HTR-8/SVneo (cell line): Measurements from ENCODE around the gene CD1D.
A peak's percentile ranks its signal among the peaks of the same experiment; 100 is the strongest.

ENCODE experiments used
- DNase-seq: peaks from one replicate; pipeline ENCODE4 v3.0.0; 2011; ENCODE audit warnings: low spot score, mixed read lengths; ENCODE audit not compliant: insufficient read length
- FAIRE-seq: peaks from 2 replicates; lab custom pipeline; 2011; peaks lifted over from hg19 to GRCh38; lab: Jason Lieb, UNC

The CD1D gene

DNA sequence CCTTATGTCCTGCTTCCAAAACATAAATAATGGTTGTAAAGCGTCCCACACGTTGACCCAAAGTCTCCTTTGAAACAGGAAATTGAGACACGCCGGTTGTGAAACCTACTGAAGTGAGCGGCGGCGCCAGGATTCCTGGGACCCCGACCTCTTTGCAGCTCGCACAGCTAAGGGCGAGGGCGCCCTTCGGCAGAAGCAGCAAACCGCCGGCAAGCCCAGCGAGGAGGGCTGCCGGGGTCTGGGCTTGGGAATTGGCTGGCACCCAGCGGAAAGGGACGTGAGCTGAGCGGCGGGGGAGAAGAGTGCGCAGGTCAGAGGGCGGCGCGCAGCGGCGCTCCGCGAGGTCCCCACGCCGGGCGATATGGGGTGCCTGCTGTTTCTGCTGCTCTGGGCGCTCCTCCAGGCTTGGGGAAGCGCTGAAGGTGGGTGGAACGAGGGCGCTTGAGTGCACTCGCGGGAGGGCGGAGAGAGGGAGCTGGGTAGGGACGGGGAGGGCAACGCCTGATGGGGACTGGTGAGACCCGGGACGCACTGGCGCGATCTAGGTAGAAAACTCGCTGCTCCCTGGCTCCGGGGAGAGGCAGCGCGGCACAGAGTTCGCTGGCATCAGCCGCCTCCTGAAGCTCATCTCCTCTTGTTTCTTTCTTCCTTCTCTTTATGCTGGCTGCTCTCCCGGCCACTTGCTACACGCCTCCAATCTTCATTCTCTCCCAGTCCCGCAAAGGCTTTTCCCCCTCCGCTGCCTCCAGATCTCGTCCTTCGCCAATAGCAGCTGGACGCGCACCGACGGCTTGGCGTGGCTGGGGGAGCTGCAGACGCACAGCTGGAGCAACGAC is at the start of gene CD1D:
TSS of gene CD1D (plus strand) at position 155 of the 836 bp plus-strand sequence. CDS start at position 362, 207 bp downstream.
- DNase-seq (peak; percentile 9), FAIRE-seq (no peak)

DNA sequence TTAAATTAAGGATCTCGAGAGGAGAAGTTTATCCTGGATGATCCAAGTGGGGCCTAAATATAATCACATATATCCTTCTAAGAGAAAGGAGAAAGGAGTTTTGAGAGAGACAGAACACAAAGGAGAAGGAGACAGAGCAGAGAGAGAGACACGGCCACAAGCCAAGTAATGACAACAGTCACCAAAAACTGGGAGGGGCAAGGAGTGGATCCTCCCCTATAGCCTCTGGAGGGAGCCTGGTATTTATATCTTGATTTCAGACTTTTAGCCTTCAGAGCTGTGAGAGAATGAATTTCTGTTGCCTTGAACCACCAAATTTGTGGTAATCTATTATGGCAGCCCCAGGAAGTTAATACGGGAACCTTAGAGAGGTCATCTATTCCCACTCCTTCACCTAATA is 49.5 kb upstream of the CD1D start:
- DNase-seq (no peak), FAIRE-seq (no peak)

GRCh38 chr1:158140764-158141192 is 39.9 kb upstream of the CD1D start:
- FAIRE-seq (no peak), DNase-seq (no peak)

DNA sequence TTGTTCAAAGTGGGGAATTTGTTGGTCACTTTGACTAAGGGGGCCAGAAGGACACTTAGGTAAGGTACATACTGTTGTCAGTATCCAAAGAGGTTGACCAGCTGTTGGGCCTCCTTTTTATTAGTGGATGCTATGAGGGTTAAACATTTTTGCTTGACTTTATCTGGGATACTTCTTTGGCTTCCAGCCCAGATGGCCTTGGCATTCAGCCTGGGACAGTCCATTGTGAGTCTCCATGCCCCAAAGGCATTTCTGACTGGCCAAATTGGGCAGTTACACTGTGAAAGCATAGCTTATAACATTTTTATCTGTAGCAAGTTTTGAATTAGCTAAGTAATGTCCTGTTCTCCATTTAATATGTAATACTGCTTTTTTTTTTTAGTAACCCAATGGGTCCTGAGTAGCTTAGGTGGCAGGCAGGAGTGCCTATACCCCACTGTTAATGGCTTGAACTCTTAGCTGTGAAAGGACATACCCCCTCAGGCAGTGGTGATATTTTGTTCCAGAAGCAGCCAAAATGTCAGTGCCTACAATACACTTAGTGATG is 35.4 kb upstream of the CD1D start:
- FAIRE-seq (no peak), DNase-seq (peak; percentile 24)

- DNase-seq (peak; percentile 47), FAIRE-seq (no peak)
These were observed 34.5 kb upstream of the CD1D start for GRCh38 chr1:158146165-158146564.

GRCh38 chr1:158146739-158147138 is 34.0 kb upstream of the CD1D start:
- no peak for FAIRE-seq
- DNase-seq: no peak

GRCh38 chr1:158147401-158147800 is 33.3 kb upstream of the CD1D start:
- DNase-seq: no peak
- no peak for FAIRE-seq

DNA sequence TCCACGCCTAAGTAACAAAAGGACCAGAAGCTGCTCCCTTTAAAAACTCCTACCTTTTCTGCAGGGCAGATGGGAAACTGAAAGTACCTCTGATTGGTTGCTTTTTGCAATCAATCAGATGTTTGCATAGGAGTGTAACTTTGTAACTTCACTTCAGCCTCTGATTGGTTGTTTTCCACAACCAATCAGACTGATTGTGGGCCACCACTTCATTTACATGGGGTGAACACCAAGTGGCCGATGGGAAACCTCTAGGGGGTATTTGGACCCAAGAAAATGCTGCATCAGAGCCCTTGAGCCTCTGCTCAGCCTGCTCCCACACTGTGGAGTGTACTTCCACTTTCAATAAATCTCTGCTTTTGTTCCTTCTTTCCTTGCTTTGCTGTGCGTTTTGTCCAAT is 32.8 kb upstream of the CD1D start:
- no peak for FAIRE-seq
- no peak for DNase-seq

GRCh38 chr1:158148468-158148867 is 32.2 kb upstream of the CD1D start:
- FAIRE-seq: no peak
- no peak for DNase-seq

GRCh38 chr1:158149175-158149574 is 31.5 kb upstream of the CD1D start:
- FAIRE-seq: no peak

GRCh38 chr1:158149577-158150269 is 31.0 kb upstream of the CD1D start:
- no peak for FAIRE-seq

More at GRCh38 chr1:158149175-158149574, 31.5 kb upstream of the CD1D start:
- DNase-seq: no peak

GRCh38 chr1:158150523-158150922 is 30.2 kb upstream of the CD1D start:
- FAIRE-seq (no peak), DNase-seq (no peak)

More at GRCh38 chr1:158149577-158150269, 31.0 kb upstream of the CD1D start:
- peak; percentile 83 for DNase-seq

DNA sequence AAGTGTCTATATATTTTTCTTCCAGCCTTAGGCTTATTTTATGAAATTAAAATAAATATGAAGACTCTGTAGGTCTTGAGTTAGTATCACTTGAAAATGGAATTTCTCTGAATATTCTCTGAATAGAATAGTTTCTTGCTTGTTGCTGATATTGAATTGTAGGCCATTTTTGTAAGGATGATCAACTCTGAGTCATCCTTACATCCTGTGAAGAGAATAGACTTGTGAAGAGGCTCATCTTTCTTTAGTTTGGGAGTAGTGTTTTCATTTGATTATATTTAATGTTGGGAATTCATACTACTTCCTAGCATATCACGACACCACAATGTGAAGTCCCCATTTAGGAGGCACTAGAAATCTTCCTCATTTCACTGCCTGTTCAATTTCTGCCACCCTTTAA is 27.5 kb upstream of the CD1D start:
- DNase-seq (no peak), FAIRE-seq (no peak)

DNA sequence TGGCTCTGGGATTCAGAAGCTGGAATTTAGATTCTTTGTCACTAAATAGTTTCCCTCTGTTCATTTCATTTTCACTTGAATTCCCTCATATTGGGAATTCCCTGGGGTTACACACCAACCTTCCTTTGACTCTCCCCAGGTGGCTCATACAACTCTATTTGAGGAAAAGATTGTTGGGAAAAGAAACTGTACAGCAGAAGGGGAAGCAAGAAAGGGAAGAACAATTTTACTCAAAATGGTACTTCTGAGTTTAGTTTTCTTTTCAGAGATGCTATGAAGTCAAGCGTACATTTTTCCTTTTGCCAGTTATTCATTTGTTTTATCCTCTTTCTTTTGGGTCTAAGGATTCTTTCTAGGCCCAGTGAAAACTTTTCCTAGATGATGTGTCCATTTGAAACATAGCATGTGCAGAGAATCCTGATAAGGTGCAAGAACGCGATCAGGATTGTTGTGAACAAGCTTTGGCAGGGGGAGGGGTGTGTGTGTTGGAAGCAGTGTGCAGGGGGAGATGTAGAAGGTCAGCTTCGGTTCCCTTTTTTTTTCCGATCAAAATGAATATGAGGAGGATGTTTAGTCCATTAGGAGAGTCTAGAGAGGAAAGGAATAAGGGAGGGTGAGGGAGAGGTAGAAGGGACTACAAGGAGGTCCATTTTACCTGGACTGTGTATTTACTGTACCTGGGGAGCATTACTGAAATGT is 26.8 kb upstream of the CD1D start:
- FAIRE-seq (no peak), DNase-seq (no peak)

GRCh38 chr1:158154501-158154900 is 26.2 kb upstream of the CD1D start:
- DNase-seq: no peak
- no peak for FAIRE-seq

- FAIRE-seq (no peak), DNase-seq (no peak)
These were observed 25.0 kb upstream of the CD1D start for GRCh38 chr1:158155673-158156072.

GRCh38 chr1:158159597-158159996 is 21.1 kb upstream of the CD1D start:
- no peak for DNase-seq
- FAIRE-seq: no peak

DNA sequence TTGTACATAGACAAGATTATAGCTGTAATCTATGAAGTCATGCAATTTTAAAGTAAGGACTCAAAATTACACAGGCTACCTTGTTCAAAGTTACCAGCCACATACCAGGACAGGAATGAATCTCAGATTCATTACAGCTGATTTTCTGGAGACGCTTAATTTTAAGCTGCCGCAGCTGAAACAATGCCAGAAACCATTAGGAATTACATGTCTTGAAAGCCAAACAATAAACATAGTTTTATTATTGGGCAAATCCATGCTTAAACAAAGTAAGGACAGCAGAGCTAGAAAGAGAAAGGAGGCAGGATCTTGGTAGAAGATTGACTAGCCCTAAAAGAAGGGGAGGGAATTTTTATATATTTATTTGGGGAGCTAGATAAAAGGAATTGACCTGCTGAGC is 19.2 kb upstream of the CD1D start:
- no peak for DNase-seq
- no peak for FAIRE-seq

DNA sequence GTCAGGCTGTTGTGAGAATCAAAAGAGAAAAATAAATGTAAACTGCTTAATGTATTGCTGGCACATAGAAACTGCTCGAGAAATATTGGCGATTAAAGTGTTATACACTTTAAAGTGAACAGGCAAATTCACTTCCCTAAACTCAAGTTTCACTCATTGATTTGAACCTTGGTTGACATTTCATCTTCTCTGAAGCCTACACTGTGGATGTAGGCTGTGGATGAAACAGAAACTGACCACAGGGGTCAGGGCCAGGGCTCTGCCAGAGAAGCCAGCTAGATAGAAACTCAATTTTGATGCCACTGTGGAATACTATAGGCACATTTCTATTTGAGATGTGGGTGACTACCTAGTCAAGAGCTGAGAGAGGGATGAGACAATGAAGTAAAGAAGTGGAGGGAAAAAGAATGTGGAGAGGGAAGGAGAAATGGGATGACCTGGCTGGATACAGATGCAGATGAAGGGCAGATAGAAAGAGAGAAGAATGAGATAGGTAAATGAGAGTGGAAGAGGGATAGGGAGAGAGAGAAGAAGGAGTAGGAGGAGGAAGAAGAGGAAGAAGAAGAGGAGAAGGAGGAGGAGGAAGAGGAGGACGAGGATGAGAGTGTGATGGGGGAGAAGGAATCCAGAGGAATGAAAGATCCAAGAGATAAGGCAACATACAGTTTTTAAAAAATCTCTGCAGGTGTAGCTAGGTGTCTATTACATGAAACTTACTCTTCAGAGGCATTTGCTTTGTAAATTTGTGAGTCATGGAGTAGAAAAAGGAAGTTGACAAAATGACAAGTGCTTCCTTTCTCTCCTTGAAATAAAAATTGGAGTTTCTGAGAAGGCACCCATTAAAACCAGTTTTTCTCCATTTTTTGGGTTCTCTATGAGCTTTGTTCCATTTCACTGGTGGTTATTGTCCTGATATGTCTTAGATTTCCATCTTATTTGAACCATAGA is 17.4 kb upstream of the CD1D start:
- no peak for FAIRE-seq
- no peak for DNase-seq
